IMR-90 (cell line): ENCODE measurements around the gene ALS2. TPM values are rescaled to one million over a fixed set of nuclear protein-coding genes. Genes with fewer than 3 reads are reported as not detected.

Experiments
- ATAC-seq: fragments of 200-7000 bp; cut with Tn5 transposase; 2 replicates; pipeline ENCODE4 v1.9.1; 2020; ENCODE audit warnings: low read depth, mild to moderate bottlenecking, moderate library complexity
- BruUV-seq: library from RNA; stranded (reverse); fragments of 400-500 nt; replicated peaks from 2 replicates; lab custom pipeline; 2021; lab: Mats Ljungman, UMichigan
- CTCF ChIA-PET: fragments of 300-600 bp; formaldehyde crosslinking; extraction: SDS; loops from one replicate; lab custom pipeline; 2021; ENCODE audit warnings: antibody characterized with exemption; lab: Yijun Ruan, JAX
- POLR2A ChIA-PET: fragments of 300-600 bp; sonication (Branson Sonifier 250); formaldehyde crosslinking; loops from one replicate; lab custom pipeline; 2022; ENCODE audit warnings: antibody characterized with exemption; ENCODE audit not compliant: unreplicated experiment; lab: Charles Lee
- DNase-seq: peaks from one replicate; pipeline ENCODE4 v3.0.0; 2013
- H2AFZ ChIP-seq: replicated peaks from 2 replicates; pipeline ENCODE3; 2013; ENCODE audit warnings: low read length, mild to moderate bottlenecking; ENCODE audit not compliant: poor library complexity
- H2AK5ac ChIP-seq: 2 replicates; pipeline ENCODE4 v1.6.1; 2013; ENCODE audit warnings: low read depth, low read length, inconsistent platforms
- H2AK9ac ChIP-seq: replicated peaks from 2 replicates; pipeline ENCODE3; 2013; ENCODE audit warnings: mild to moderate bottlenecking, low read depth, low read length, moderate library complexity; ENCODE audit not compliant: poor library complexity
- H2BK120ac ChIP-seq: 2 replicates; pipeline ENCODE4 v1.6.1; 2013; ENCODE audit warnings: low read depth, low read length, inconsistent platforms
- H2BK15ac ChIP-seq: 3 replicates; pipeline ENCODE4 v1.6.1; 2013; ENCODE audit warnings: low read depth, low read length, inconsistent platforms
- H2BK20ac ChIP-seq: 2 replicates; pipeline ENCODE4 v1.6.1; 2013; ENCODE audit warnings: low read depth, mild to moderate bottlenecking, inconsistent platforms, low read length, moderate library complexity
- H2BK5ac ChIP-seq: 2 replicates; pipeline ENCODE4 v1.6.1; 2013; ENCODE audit warnings: mild to moderate bottlenecking, low read depth, low read length, inconsistent platforms; ENCODE audit not compliant: poor library complexity, severe bottlenecking
- H3K14ac ChIP-seq: replicated peaks from 2 replicates; pipeline ENCODE4 v1.6.1; 2013; ENCODE audit warnings: low read depth, low read length, inconsistent platforms
- H3K18ac ChIP-seq: 2 replicates; pipeline ENCODE4 v1.6.1; 2013; ENCODE audit warnings: low read depth, low read length, control low read depth
- H3K23ac ChIP-seq: 2 replicates; pipeline ENCODE4 v1.6.1; 2013; ENCODE audit warnings: low read depth, low read length, inconsistent platforms
- H3K27ac ChIP-seq: 2 replicates; pipeline ENCODE4 v1.5.1; 2013; ENCODE audit warnings: mild to moderate bottlenecking, control low read depth, low read length; ENCODE audit not compliant: insufficient read depth
- H3K27me3 ChIP-seq: 2 replicates; pipeline ENCODE4 v1.6.1; 2013; ENCODE audit warnings: low read length; ENCODE audit not compliant: control insufficient read depth, insufficient read depth
- H3K36me3 ChIP-seq: 2 replicates; pipeline ENCODE4 v1.6.1; 2013; ENCODE audit warnings: low read length, mixed read lengths; ENCODE audit not compliant: control insufficient read depth, insufficient read depth
- H3K4ac ChIP-seq: 2 replicates; pipeline ENCODE4 v1.6.1; 2013; ENCODE audit warnings: low read depth, low read length, inconsistent platforms
- H3K4me1 ChIP-seq: 2 replicates; pipeline ENCODE4 v1.6.1; 2013; ENCODE audit warnings: low read length, mixed read lengths; ENCODE audit not compliant: control insufficient read depth, insufficient read depth
- H3K4me2 ChIP-seq: 2 replicates; pipeline ENCODE4 v1.6.1; 2013; ENCODE audit warnings: low read depth, mild to moderate bottlenecking, control low read depth, low read length, moderate library complexity
- H3K4me3 ChIP-seq: 2 replicates; pipeline ENCODE4 v1.5.1; 2013; ENCODE audit warnings: low read depth, mild to moderate bottlenecking, control low read depth, low read length, moderate library complexity; ENCODE audit not compliant: insufficient read depth
- H3K56ac ChIP-seq: 2 replicates; pipeline ENCODE4 v1.6.1; 2013; ENCODE audit warnings: low read length, inconsistent platforms; ENCODE audit not compliant: insufficient read depth; ENCODE audit errors: extremely low read depth
- H3K79me1 ChIP-seq, 2 experiments: 2 replicates each; pipeline ENCODE4 v1.6.1; 2013; ENCODE audit warnings: low read length in 2 of 2, inconsistent platforms in 1 of 2, low read depth in 1 of 2
- H3K9ac ChIP-seq: 2 replicates; pipeline ENCODE4 v1.6.1; 2013; ENCODE audit warnings: low read depth, low read length, control low read depth
- H3K9me1 ChIP-seq: 2 replicates; pipeline ENCODE4 v1.6.1; 2013; ENCODE audit warnings: low read length, inconsistent platforms; ENCODE audit not compliant: insufficient read depth
- H3K9me3 ChIP-seq: 2 replicates; pipeline ENCODE4 v1.6.1; 2013; ENCODE audit warnings: low read length; ENCODE audit not compliant: control insufficient read depth, insufficient read depth
- H4K20me1 ChIP-seq: 2 replicates; pipeline ENCODE4 v1.6.1; 2013; ENCODE audit warnings: low read length, inconsistent platforms; ENCODE audit not compliant: insufficient read depth
- H4K5ac ChIP-seq: 2 replicates; pipeline ENCODE4 v1.6.1; 2013; ENCODE audit warnings: mild to moderate bottlenecking, low read depth, low read length, control low read depth
- H4K8ac ChIP-seq, 2 experiments: 2 replicates each; pipeline ENCODE4 v1.6.1; 2013; ENCODE audit warnings: low read depth in 2 of 2, low read length in 2 of 2, control low read depth in 1 of 2, inconsistent platforms in 1 of 2
- H4K91ac ChIP-seq: 2 replicates; pipeline ENCODE4 v1.6.1; 2013; ENCODE audit warnings: low read depth, low read length, inconsistent platforms; ENCODE audit not compliant: insufficient read depth
- CEBPB ChIP-seq: IDR thresholded peaks from 2 replicates; pipeline ENCODE4 v1.6.1; 2012; ENCODE audit warnings: low read depth, low read length, improper control_type of control experiment
- CTCF ChIP-seq: conservative IDR thresholded peaks from 2 replicates; pipeline ENCODE4 v1.5.1; 2012; ENCODE audit warnings: mild to moderate bottlenecking, low read depth, low read length, improper control_type of control experiment
- FOS ChIP-seq: fragments of 150-350 bp; IDR thresholded peaks from 2 replicates; pipeline ENCODE4 v1.6.1; 2016; ENCODE audit warnings: low read depth, low read length
- RFX5 ChIP-seq: IDR thresholded peaks from 2 replicates; pipeline ENCODE4 v1.8.0; 2012; ENCODE audit warnings: low read depth, mild to moderate bottlenecking, low read length, moderate library complexity
- WGBS, 2 experiments: methylation state at CpG; one replicate each; pipeline versions ENCODE4 v1.1.5 to v1.1.7; 2013; ENCODE audit warnings: missing lambda C conversion rate in 2 of 2; ENCODE audit not compliant: insufficient read length in 1 of 2; ENCODE audit errors: extremely low coverage in 2 of 2; 5-methylcytosine and 5-hydroxymethylcytosine counted together
- dilution Hi-C: fragments of 300-500 bp; cut with HindIII; formaldehyde crosslinking; loops from one replicate; pipeline ENCODE4 v1.14.3; 2018; ENCODE audit warnings: low sequenced_read_pairs; ENCODE audit not compliant: unreplicated experiment
- in situ Hi-C: fragments of 300-500 bp; cut with MboI; formaldehyde crosslinking; loops from 3 replicates; pipeline ENCODE4 v1.14.3; 2019; ENCODE audit warnings: low sequenced_read_pairs, inconsistent platforms, mixed read lengths
- intact Hi-C: fragments of 100-400 bp; cut with micrococcal nuclease; formaldehyde crosslinking; loops from 2 replicates; pipeline ENCODE4 v1.10.0; 2022
- polyA plus RNA-seq, 3 experiments: library from polyadenylated mRNA; depleted of rRNA; stranded (reverse); fragments of >200 nt; gene quantifications; 2 replicates each; pipeline ENCODE4 v1.2.3, GENCODE V29; 2012; ENCODE audit warnings: low replicate concordance in 1 of 3
- total RNA-seq: library from RNA; depleted of rRNA; stranded (reverse); fragments of >200 nt; gene quantifications from 2 replicates; pipeline ENCODE4 v1.2.3, GENCODE V29; 2012

The ALS2 gene
- total and polyA plus RNA-seq, 2 of the 4 experiments (the other 2 are of a cell fraction) = 14.4 to 42.3 TPM

- no peak for TF ChIP-seq CTCF
Observed at GRCh38 chr2:201698588-201699226, 82.0 kb downstream of the ALS2 start, which contains the start of gene MPP4 (continued).

- dilution Hi-C loops = no loop called here
- H2AK5ac ChIP-seq = peak overlapping the region; percentile 62; the same call in 1 of the 2 replicates
- H2BK20ac ChIP-seq = peak overlapping the region; percentile 95
- ChIA-PET CTCF (interaction anchor here (1.4 kb wide), 1 partner anchor 12 kb away, joined by 6 read pairs; no protein-coding TSS in a partner anchor), POLR2A (no interaction called here)
- peaks cover 0 to 12% of the 10 kb centered on the region in 2 experiments; a peak in 1 of 4 replicates for H3K79me1 ChIP-seq
- H3K9me3 ChIP-seq = no peaks in the 10 kb centered on the region
- no peak overlapping the region for H2AK9ac ChIP-seq
- intact Hi-C loops = loop anchor here (5.0 kb wide), 1 partner anchor 246 kb away; the partner anchor contains the start of genes STRADB and TRAK2
- peak overlapping the region; percentile 94 for H3K27ac ChIP-seq
- H3K23ac ChIP-seq = peak overlapping the region; percentile 90
- H2BK5ac ChIP-seq = peak overlapping the region; percentile 99
- TF ChIP-seq FOS (peak; percentile 57), RFX5 (no peak), CEBPB (0 out of 2 replicates have a peak, but pooled peaks have one; percentile 16)
- H3K14ac ChIP-seq = peak overlapping the region; percentile 96; the same call in 1 of the 2 replicates
- ATAC-seq (peak; percentile 50), DNase-seq (peak; percentile 86)
- H4K91ac ChIP-seq = peak overlapping the region; percentile 94
- H4K5ac ChIP-seq = peak overlapping the region; percentile 93; the same call in 1 of the 2 replicates
- H3K9me1 ChIP-seq = peaks cover 9% of the 10 kb centered on the region
- peak overlapping the region; percentile 97 for H2BK120ac ChIP-seq
- H3K4ac ChIP-seq = peak overlapping the region; percentile 99; the same call in 1 of the 2 replicates
- H2BK15ac ChIP-seq = peak overlapping the region; percentile 53; the same call in 2 of the 3 replicates
- peaks cover 26% of the 10 kb centered on the region for H3K4me1 ChIP-seq
- peaks cover 5% of the 10 kb centered on the region for H3K36me3 ChIP-seq
- H3K18ac ChIP-seq = peak overlapping the region; percentile 96; the same call in 1 of the 2 replicates
- H4K8ac ChIP-seq = peak overlapping the region; percentile 89 to 92
- no peaks in the 10 kb centered on the region for H4K20me1 ChIP-seq
- peak overlapping the region; percentile 38; the same call in 1 of the 2 replicates for H3K9ac ChIP-seq
- H2AFZ ChIP-seq = no peak overlapping the region
- peak overlapping the region; percentile 57 for H3K56ac ChIP-seq
- no CpG with 5 or more reads among the region's 2 CpGs for WGBS, 2 experiments
- no peaks in the 10 kb centered on the region for H3K27me3 ChIP-seq
- no TSS peak for BruUV-seq
- H3K4me3 ChIP-seq = no peak overlapping the region
- in situ Hi-C loops = no loop called here
- H3K4me2 ChIP-seq = peak overlapping the region; percentile 79; the same call in 1 of the 2 replicates
Observed at GRCh38 chr2:201697899-201698298, 82.8 kb downstream of the ALS2 start.
